HG02678 (cell line): ENCODE results near the gene LY6G6D.

ENCODE experiments used
- ATAC-seq: cut with Tn5 transposase; IDR thresholded peaks from one replicate; pipeline ENCODE4 v1.9.1; 2021; ENCODE audit warnings: mild to moderate bottlenecking, moderate library complexity; ENCODE audit not compliant: unreplicated experiment

Gene LY6G6D

DNA sequence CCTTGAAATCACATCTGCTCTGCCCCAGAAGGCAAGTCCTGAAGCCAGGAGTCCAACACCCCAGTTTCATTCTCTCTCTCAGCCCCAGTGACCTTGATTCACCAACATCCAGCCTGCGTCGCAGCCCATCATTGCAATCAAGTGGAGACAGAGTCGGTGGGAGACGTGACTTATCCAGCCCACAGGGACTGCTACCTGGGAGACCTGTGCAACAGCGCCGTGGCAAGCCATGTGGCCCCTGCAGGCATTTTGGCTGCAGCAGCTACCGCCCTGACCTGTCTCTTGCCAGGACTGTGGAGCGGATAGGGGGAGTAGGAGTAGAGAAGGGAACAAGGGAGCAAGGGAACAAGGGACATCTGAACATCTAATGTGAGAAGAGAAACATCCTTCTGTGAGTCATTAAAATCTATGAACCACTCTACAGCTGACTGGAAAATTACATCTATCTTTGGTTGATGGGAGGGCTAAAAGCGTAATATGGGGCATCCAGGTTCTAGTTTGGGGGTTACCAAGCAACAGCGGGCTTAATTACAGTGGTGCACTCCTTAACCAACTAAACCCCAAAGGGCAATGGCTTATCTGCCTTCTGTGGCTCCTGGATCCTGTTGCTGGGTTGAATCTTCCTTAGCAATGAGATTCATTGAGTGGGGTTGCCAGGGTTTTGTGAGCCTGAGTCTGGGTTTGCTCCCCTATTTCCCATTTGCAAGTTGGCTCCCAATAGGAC, 2.5 kb downstream of the LY6G6D start:
- ATAC-seq: no peak

DNA sequence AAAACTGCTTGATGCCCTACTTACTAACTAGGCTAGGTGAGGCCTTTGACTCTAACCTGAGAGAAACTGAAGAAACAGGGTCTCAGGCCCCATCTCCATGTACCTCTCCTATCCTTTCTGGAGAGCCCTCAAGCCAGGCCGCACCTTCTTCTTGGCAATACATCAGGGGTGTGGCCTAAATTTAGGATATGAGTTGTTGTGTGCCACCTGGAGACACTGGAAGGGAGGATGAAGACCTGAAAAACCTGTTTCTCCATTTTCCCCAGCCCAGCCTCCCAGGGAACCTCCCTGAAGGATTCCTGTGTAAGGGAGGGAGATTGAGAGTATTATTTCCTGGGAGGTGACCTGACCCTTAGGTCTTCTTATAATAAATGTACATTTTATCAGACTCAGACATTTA, 3.1 kb downstream of the LY6G6D start:
- no peak for ATAC-seq

DNA sequence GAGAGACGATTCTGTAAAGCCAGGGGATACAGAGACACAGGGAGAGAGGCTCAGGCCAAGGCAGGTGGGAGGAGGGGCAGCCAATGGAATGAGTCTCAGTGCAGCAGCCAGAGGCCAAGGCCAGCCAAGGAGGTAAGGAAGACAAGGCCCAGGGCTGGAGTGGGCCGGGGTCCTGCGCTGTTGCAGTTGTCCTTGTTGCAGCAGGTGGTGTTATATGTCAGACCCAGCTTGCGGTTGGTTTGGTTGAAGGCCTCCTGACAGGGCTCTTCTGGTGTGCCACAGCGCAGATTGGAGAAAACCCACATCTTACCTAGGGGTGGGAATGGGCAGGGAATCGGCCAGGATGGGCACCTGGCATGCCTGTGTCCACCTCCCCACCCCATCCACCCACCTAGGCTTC, 3.9 kb downstream of the LY6G6D start:
- no peak for ATAC-seq

DNA sequence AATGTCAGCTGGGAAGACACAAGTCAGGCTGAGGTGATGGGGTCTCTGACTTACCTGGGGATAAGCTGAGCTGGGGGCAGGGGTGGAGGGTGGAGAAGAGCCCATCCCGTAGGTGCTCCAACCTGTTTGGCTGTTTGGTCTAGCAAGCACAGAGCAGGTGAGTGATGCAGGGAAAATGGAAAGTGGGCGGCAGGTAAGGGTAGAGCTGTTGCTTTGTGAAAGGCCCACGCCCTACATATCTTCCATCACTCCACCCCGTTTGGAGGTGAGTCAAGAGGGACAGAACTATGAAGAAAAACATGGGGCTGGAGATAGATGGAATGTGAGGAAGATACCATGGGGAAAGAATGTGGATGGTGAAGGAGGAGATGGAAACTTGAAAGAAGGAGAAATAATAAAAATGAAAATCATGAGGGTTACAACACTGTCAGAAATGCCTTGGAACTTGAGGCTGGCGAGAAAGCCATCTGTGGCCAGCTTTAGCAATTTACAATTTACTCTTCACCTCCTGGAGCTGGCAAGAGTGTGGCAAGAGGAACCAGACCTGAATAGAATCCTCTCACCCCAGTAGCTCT, 5.1 kb downstream of the LY6G6D start:
- ATAC-seq: no peak

DNA sequence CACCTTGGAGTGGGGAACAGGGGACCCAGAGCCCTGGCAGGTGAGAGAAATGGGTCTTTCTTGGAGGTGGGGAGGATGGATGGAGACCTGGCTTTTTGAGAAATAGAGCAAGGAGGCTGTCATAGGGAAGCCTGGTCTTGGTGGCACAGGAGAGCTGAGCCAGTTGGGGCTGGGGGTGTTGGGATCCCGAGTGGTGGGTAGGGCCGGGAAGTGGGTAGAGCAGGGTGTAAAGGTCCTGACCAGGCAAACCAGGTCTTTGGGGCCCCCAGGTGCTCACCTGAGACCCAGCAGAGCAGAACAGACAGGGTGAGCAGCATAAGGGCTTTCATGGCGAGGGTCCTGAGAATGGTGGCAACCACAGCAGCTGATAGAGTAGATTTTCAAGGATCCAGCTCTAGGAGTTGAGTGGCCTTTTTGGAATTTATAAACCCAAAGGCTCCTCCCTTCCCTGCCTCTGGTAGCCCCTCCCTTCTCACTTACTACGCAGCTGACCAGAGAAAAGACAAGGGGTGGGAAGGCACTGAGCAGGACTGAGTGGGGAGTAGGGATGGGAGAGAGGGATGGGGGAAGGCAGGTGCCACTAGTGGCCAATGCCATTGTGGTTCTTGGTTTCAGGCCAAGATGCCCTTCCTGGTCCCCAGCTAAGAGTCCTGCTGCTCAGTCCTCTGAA, 6.3 kb downstream of the LY6G6D start, which contains the start of gene LY6G6C:
Gene LY6G6C (minus strand): TSS at position 396 of the 670 bp plus-strand sequence. CDS start 67 bp downstream, at position 329.
- ATAC-seq: no peak

DNA sequence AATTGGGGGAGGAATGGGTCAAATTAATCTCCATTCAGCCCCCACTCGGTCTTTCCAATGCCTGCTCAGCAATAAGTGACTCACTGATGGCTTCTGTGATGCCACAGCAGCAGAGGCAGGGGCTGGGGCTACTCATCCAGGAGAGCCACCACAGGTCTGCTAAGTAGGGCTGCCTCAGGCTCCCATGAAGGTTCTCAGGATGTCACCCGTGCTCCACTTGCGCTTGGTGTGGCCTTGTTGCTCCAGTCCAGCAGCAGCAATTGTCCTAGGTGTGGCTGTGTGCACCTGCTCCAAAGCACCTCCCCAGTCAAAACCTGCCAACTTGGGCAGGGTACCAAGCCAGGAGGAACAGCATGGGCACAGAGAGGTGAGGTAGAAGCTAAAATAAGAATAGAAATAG, 7.0 kb downstream of the LY6G6D start:
- ATAC-seq: no peak

DNA sequence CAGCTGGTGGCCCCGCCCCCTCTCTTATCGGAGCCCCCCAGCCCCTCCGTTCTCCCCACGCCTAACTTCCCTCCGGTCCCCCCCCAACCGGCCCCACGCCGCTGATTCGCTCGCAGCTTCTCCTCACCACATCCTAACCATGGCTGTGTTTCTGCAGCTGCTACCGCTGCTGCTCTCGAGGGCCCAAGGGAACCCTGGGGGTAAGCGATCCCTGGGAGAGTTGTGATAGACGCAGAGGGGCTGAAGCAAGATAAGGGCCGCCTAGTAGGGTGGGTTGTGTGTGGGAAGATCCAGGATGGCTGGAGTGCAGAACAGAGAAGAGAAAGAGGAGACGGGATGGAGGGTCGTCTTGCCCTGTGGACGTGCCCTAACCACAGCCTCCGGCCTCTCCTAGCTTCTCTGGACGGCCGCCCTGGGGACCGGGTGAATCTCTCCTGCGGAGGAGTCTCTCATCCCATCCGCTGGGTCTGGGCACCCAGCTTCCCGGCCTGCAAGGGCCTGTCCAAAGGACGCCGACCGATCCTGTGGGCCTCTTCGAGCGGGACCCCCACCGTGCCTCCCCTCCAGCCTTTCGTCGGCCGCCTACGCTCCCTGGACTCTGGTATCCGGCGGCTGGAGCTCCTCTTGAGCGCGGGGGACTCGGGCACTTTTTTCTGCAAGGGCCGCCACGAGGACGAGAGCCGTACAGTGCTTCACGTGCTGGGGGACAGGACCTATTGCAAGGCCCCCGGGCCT, 8.3 kb downstream of the LY6G6D start, which contains the start of gene MPIG6B:
Gene MPIG6B (plus strand): TSS at position 129 of the 735 bp plus-strand sequence. CDS start 11 bp downstream, at position 140.
- ATAC-seq: no peak

DNA sequence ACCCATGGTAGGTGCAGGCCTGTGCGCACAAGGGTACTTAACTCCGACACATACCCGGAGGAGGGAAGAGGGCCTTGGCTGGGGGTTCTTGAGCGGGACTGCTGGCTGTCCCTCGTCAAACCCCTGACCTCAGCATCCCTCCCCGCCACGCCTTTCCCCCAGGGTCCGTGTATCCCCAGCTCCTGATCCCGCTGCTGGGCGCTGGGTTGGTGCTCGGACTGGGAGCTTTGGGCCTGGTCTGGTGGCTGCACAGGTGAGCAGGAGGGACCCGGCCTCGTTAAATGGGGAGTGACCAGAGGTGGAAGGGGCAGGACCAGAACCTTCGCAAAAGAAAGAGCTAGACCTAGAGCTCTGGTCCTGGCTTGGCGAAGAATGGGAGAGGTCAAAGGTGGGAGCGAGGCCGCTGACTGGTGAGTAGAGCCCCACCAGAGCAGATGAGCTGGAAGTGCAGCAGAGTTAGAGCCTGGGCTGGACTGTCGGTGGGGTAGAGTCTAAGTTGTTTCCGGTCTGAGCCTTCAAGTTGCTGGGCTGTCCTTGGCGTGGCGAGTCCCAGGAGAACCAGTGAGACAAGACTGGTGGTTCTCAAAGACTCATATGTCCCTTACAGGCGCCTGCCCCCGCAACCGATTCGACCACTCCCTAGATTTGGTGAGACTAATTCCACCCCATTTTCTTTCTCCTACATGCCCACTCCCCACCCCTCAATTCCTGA, 9.0 kb downstream of the LY6G6D start:
- ATAC-seq: no peak

DNA sequence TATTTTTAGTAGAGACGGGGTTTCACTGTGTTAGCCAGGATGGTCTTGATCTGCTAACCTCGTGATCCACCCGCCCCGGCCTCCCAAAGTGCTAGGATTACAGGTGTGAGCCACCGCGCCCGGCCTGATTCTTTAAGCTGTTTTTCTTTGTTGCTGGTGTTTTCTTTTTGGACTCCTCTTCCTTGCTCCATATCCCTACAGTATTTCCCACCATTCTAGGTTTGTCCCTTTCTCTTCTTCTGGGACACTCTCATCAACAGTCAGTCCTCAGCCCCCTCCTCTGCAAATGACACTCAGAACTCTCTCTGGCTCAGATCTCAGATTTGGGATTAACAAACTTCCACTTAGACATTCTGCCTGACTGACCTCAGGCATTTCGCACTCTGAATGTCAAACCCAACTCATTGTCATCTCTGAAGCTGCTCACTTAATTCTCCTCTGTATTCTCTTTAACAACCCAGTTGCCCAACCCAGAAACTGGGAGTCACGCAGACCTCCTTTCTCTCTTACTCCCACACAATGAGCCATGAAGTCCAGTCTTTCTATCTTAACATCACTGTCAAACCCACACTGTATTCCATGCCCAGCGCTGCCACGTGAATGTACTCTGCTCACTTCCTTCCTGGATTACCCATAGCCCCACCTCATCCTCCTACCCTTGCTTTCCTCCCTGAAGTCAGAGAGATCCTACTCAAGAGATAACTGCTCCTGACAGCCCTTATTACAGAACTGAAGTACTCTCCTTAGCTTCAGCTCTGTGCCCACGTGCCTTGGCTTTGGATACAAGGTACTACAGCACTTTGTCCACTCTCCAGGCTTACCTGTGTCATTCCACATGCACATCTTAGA, 10.6 kb downstream of the LY6G6D start:
- no peak for ATAC-seq

DNA sequence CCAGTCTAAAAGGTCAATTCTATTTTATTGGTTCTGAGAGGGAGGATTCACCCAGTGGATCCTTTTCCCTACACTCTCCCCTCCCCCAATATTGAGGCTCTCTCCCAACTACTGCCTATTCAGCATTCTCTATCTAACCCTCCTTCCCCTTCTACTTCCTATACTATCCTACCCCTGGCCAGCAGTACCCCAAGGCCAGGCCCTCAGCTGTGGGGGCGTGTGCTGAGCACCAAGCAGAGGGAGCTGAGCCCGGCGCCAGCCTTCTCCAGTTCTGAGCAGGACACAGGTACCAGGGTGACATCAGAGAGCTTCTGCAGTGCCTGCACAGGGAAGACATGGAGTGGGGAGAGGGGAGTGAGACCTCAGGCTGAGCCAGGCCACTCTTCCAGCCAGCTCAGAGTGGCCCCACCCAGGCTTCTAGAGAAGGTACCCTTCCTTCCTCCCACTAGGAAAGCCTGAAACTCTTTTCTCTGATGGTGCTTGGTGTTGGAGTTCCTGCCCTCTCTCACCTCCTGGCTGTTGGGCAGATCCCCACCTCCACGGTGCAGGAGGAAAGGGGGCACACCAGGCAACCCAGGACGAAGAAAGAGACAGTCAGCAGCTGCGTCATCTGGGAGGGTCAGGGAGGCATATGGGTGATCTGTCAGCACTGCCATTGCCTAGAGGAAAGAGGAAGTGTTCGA, 12.0 kb downstream of the LY6G6D start:
- peak; percentile 51 for ATAC-seq

DNA sequence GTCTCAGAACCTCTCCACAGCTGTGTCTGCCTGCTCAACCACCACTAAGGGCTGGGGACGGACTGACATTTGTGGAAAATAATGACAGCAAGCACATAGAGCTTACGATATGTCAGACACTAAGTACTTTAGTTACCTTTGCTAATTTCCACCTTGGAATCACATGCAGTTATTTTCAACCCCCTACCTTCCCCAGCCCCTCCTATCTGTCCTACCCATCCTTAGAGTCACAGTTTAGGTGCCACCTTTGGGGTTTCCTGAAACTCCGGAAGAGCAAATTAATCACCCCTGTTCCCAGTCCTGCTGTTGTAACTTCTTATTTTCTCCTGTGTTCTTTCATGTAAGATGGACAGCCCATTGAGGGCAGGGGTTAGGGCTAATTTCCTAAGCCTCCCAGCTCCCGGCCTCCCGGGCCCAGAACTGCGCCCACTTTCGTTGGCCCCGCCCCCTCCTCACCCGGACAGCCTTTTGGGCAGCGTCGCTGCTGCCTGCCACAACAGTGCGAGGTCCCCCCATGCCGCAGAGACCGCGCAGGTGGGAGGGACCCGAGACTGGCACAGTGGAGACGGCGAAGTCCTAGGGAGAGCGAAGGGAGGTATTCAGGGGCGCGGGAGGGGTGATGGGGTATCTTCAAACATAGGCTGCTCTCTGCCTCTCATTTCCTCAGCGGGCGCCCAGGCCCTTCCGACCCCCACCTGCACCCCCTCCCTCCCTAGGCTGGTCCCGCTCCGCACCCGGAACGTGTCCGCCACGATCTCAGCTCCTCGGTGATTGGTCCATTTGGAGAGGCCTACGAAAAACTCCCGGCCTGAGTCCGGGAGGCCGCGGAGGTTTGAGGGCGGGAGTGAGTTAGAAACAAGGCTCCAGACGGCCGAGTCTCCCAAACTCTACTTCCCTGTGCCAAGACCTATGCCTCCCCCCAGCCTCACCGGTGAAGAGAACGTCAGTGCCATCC, 12.8 kb downstream of the LY6G6D start:
- no peak for ATAC-seq

DNA sequence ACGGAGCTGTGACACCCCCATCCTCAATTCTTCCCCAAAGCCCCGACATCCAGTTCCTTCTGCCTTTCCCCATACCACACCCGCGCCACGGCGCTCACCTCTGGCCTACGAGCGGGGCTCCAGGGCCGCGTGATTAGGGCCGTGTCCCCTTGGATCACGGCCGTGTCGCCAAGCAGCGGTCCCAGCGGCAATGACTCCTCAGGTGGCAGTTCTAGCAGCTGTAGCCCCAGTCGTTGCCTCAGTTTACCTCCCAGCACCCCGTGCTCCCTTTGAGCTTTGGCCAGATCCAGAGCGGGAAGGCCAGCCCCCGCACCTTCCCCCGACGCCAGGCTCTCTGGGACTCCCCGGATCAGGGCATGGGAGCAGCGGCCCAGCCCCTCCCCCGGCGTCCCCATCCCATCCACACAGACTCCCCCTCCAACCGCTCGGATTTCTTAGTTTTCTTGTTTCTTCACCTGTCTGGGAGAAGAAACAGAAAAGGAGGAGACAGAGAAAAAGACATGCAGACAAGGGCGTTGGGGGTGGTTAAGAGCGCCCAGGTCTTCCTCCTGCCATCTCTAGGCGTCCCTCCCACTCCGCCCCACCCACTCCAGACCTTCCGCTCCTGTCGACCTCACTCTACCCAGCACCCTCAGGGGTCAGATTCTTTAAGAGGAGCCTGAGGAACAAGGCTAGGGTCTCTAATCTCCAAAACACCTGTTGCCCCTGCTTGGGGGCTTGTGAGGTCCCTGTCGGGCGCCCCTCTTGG, 13.8 kb downstream of the LY6G6D start, which contains the start of gene DDAH2:
Gene DDAH2 (minus strand): TSS at position 533 of the 748 bp plus-strand sequence. CDS start 138 bp downstream, at position 395.
- ATAC-seq: peak; percentile 4

DNA sequence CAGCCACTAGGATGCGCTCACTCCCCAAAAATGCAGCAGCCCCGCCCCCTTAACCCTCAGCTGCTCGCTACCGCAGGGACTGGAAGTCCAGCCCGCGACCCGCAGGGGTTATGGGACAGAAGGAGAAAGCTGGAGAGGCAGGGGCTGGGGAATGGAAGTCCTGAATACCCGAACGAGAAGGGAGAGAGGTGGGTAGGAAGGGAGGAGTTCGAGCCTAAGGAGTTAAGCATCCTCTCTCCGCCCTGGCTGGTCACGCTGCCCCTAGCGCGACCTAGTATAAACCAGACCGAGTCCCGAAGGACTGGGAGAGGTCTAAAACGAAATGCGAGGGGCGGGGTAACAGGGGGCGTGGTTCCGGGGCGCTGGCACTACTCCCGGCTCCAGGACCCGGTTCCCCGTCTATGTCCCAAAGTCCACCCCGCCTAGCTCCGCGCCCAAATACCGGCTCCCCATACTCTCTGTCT, 14.4 kb downstream of the LY6G6D start:
- ATAC-seq: peak; percentile 51

DNA sequence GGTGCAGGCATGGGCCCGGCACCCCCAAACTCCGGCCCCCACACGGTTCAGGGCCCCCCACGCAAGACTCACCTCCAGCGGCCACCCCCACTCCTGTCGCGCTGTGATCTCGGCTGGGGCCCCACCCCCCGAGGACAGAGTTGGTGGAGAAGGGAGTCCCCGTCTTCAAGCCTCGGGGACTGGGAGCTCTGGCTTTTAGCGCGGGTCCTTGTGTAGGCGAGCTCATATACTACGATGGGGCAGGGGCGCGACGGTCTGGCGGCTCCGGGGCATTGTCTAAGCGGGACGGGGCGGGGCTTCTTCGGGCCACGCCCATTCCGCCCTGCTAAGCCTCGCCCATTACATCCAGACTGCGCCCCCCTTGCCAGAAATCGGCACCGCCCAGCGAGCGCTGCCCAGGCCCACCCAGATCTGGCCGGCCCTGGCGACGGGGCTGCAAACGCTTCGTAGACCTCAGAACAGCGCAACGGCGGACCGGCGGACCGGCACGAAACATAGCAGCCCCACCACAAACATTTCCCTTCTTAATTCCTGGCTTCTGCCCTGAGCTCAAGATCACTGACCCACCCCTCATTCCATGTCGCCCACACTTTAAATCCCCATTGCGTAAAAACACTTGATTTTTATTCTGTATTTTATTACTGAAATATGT, 15.0 kb downstream of the LY6G6D start:
- ATAC-seq: peak; percentile 45

DNA sequence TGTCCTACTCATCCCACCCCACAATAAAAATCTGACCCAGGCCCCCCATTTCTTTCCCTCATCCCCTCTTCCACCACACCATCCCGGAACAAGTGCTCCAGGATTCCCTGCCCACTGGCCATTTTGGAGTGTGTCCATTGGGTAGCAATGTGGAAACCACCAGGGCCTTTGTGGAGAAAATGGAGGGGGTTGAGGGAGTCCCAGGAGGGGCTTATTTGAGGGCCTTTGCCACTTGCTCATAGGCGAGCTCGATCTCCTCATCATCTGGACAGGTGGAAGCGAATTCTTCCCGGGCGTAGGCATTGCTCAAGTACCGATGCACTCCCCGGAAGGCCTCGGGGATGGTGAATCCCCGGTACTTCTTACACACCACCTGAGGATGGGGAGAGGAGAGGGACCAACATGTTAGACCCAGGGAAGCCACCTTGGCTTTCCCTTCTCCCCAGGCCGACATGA, 15.5 kb downstream of the LY6G6D start:
- no peak for ATAC-seq

DNA sequence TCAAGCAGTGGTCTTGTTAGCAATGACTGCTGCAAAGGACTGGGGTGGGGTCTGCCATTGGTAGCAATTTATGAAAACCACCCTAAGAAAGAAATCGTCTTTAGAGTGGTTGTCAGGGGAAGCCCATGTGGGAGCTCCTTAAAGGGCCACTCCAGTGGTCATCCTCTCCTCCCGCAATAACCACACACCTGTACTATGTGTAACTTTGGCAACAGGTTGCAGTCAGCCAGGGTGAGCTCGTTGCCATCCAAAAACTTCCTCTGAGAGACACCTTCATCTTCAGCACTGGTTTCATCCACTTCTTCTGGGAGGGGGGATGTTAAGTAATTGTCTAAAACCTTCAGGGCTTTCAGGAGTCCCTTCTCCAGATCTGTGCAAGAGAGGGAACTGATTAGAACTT, 16.9 kb downstream of the LY6G6D start:
- no peak for ATAC-seq
